GM18951 (cell line): ENCODE data around the gene NCSTN.

ENCODE experiments used
- POLR2A ChIP-seq: IDR thresholded peaks from 4 replicates; pipeline ENCODE4 v1.6.1; 2011; ENCODE audit warnings: mild to moderate bottlenecking; ENCODE audit not compliant: insufficient read length, insufficient read depth; ENCODE audit errors: extremely low read depth
- in situ Hi-C: fragments of 300-500 bp; cut with MboI; formaldehyde crosslinking; loops from one replicate; pipeline ENCODE4 v1.12.0; 2022; ENCODE audit warnings: low sequenced_read_pairs, mixed read lengths, inconsistent platforms; ENCODE audit not compliant: unreplicated experiment

The NCSTN gene

DNA sequence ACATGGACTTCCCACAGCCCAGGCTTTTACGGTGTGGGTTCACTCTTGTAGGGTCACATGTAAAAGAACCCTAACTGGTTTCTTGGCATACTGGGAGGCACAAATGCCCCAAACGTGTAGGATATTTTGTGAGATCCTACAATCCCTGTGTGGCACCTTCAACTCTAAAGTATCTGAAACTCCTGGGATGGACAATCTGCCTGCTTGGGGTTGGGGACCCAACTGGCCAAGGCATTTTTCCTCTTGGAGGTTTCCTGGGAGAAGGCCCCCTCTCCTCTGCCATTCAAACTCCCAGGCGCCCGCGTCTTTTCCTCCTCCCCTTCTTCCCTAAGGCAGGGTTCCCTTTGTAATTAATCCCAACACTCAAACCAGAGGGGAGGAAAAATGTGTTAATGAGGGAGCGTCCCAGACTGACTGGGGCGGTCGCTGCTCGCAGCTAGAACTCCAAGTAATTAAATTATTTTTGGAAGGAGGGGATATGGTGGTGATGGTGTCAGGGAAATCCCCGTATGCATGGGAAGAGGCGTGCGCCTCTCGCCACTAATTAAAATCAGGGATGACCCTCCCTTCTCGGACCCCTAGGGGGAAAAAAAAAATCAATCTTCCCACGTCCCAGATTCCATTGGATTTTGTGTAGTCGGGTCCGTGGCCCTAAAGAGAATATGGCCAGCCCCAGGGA lies 56.5 kb downstream of the NCSTN start:
- in situ Hi-C loops: no loop called here

DNA sequence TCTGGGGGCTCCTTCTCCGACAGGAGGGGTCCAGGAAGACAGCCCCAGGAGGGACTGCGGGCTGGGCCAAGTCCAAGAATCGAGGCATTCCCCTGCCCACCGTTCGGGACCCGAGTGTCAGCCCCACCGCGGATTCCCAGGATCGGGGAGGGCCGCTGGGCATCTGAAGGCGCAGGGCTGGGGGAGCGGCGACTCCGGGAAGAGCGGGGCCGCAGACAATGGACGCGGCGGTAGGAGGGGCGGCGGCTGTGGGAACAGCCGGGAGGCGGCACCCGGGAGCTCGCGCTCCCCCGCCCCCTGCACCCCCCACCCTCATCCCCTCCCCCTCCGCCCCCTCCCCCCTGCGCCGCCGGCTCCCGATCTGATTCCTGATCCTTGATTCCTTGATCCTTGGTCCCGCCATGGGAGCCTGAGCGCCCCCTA lies 57.1 kb downstream of the NCSTN start, which contains the start of gene VANGL2:
Gene VANGL2 (plus strand): TSS at position 342 of the 423 bp plus-strand sequence. CDS start 15,274 bp downstream, outside the sequence.
- in situ Hi-C loops: no loop called here
- TF ChIP-seq POLR2A: no peak

More for the DNA sequence above, 56.5 kb downstream of the NCSTN start:
- TF ChIP-seq POLR2A: no peak

DNA sequence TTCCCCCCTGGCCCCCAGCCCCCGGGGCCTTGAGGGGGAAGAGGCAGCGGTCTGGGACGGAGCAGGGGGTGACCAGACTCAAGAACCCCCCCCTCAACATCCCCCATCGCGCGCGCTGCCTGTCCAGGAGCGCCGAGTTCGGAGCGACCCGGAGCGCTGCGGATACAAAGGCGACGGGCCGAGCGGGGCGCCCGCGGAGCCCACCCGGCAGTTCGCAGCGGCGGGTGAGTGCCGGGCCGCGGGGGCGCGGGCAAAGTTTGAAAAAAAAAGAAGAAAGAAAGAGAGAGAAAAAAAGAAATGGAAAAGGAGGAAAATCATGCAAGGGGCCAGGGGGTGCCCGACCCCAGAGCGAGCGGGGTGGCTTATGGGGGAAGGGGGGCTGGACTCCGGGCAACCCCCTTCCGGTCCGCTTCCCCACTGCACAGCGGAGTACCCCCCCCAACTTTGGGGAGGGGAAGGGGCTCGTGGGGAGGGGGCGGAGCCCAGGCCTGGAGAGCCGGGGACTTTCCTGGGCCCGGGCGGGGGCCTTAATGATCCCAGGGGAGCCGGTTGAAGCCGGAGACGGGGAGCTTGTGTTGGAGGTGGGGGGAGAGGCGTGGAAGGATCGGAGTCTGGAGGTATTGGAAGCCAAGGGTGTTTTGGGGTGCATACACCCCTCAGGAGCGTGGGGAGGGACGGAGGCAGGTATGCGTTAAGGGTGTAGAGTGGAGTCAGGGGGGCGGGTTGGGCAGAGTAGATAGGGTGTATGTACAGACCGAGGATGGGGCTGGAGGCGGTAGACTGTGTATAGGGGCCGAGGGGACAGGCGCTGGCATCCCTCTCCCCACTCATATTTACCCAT lies 57.7 kb downstream of the NCSTN start:
- in situ Hi-C loops: no loop called here
- no peak for TF ChIP-seq POLR2A

GRCh38 chr1:160401487-160401805 lies 58.3 kb downstream of the NCSTN start:
- in situ Hi-C loops: no loop called here
- TF ChIP-seq POLR2A: no peak

DNA sequence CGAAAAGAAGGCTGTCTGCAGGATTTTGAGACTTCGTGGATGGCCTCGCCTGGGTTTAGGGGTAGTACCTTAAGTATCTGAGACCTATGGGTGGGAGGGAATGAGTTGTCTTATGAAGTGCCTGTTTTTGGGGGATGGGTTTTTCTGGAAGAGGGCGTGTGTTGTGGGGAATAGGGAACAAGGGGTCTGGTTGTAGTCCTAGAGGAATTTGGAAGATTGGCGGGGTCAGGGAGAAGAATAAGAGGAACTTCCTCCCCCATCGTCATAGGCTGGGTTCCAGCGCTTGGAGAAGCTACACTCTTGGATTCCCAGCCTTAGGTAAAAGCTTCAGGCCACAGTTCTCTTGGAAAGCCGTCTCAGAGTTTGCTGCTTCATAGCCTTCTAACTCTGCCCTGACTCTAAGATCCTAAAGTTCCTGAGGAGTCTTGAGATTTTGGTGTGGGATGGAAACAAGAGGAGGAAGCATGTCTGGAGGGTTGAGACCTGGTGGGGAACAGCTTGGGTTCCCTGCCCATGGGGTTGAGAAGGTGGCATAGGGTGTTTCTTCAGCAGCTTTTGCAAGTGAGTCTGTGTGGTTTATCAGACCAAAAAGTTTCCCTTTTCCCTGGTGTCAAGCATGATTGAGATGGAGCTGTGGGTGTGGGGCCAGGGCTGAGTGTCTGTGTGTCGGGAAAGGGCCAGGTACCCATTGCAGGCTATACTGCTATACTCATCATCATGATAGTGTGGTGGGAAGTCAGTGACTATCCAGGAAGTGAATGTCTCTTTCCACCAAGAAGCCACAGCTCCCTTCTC lies 59.0 kb downstream of the NCSTN start:
- no peak for TF ChIP-seq POLR2A
- in situ Hi-C loops: no loop called here

DNA sequence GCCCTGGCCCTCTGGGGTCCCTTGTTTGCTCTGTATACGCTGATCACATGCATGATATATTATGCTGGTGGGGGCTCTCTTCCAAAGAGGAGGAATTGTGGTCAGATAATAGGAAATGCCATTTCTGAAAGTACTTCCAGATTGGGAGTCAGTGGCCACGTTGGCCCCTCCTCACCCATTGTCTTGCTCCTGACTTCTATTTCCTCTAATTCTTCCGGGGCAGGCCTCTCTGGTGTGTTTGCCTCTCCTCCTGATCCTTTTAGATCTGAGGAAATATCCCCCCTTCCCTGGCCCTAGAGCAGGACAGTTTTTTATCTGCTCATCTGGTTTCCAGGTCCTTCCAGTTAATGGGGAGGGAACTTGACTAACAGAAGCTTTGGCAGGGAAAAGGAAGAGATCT lies 60.1 kb downstream of the NCSTN start:
- in situ Hi-C loops: no loop called here
- TF ChIP-seq POLR2A: no peak

- in situ Hi-C loops: no loop called here
- TF ChIP-seq POLR2A: no peak
These were observed 60.9 kb downstream of the NCSTN start for GRCh38 chr1:160404094-160404493.

- in situ Hi-C loops: no loop called here
- no peak for TF ChIP-seq POLR2A
These were observed 62.2 kb downstream of the NCSTN start for GRCh38 chr1:160405331-160405877.

- no peak for TF ChIP-seq POLR2A
- in situ Hi-C loops: no loop called here
These were observed 63.2 kb downstream of the NCSTN start for GRCh38 chr1:160406131-160406968.

DNA sequence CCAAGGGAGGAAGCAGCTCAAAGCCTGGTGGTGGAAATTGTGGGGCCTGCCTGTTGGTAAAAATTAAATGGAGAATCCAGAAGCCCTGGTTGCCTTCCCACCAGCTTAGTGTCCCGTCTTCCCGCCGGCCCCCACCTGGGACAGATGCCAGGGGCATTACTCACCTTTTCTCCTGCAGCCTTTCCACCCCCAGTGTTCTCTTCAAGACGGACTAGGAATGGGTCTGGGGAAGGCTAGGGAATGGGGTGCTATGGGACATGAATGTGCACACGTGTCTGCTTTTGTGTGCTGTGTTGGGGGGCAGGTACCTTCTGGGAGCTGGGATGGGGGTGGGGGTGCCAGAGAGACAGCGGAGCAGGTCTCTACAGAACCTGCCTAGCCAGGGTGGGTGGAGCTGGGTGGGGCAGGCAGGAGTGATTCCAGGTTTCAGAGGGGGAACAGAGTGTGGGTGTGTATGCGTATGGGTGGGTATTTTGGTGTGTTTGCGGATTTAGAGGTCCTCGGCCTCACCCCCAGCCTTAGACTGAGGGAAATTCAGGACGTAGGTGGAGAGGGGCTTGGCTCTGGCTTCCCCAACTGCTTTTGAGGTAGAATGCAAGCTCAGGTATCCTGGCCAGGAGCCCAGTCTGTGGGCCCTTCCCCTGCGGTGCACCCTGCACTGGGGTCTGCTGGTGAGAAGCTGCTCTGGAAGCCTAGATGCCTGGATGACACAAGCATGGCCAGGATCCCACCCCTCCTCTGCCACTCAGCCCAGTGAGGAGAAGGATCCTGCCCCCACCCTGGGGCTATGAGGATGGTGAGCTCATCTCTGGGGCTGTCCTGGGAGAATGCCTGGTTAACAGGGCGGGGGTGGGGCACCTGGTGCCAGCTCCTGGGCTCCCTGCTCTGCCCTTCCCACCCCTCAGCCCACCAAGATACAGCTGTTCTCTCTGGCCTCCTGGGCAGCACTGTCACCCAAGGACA lies 64.9 kb downstream of the NCSTN start:
- TF ChIP-seq POLR2A: no peak
- in situ Hi-C loops: no loop called here
